GM06990 (cell line): ENCODE data around the gene BABAM2.

Source experiments
- DNase-seq: peaks from one replicate; pipeline ENCODE4 v3.0.0-alpha.2; 2011; ENCODE audit not compliant: insufficient read length; ENCODE audit errors: extremely low read depth
- H3K27me3 ChIP-seq: replicated peaks from 2 replicates; pipeline ENCODE4 v1.6.0; 2011; ENCODE audit warnings: low read length; ENCODE audit not compliant: control insufficient read depth, insufficient read depth
- H3K36me3 ChIP-seq: 2 replicates; pipeline ENCODE4 v1.5.1; 2011; ENCODE audit warnings: low read length; ENCODE audit not compliant: control insufficient read depth, insufficient read depth
- H3K4me3 ChIP-seq: replicated peaks from 2 replicates; pipeline ENCODE4 v1.5.1; 2011; ENCODE audit warnings: low read depth, mild to moderate bottlenecking, control low read depth, low read length
- TF ChIP-seq, protein P1 (sequence below): IDR thresholded peaks from 2 replicates; pipeline ENCODE4 v1.5.1; 2011; ENCODE audit warnings: low read length, control low read depth, mild to moderate bottlenecking, inconsistent platforms; ENCODE audit not compliant: insufficient read depth, poor library complexity, severe bottlenecking

The BABAM2 gene

DNA sequence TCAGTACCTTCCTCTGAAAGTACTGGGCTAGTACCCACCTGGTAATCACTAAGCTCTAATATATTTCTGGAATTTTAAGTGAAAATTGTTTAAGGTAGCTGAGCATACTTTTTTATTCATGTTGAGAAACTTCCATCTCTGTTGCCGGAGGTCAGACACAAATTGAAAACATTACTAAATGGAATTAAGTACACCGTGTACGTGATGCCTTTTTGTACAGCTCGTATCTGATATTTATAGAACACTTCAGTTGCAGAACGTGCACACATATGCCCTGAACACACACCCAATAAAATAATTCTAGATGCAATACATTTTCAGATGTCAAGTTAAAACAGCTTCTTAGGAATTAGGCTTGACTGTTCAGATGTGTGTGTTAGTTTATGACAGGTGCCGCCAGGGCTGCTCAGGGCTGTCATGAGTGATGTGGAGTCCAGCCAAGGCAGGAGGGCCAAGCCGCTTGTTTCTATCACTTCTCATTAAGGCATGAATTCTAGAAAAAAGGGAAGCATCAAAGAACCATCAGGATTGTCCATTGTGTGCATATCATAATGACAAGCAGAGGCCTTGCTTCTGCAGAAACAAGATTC, 421.2 kb downstream of the BABAM2 start:
- H3K27me3 ChIP-seq = no peaks in the 10 kb centered on the region
- DNase-seq = no peak
- no peak overlapping the region for H3K4me3 ChIP-seq
- no peaks in the 10 kb centered on the region for H3K36me3 ChIP-seq
- TF ChIP-seq, protein P1, sequence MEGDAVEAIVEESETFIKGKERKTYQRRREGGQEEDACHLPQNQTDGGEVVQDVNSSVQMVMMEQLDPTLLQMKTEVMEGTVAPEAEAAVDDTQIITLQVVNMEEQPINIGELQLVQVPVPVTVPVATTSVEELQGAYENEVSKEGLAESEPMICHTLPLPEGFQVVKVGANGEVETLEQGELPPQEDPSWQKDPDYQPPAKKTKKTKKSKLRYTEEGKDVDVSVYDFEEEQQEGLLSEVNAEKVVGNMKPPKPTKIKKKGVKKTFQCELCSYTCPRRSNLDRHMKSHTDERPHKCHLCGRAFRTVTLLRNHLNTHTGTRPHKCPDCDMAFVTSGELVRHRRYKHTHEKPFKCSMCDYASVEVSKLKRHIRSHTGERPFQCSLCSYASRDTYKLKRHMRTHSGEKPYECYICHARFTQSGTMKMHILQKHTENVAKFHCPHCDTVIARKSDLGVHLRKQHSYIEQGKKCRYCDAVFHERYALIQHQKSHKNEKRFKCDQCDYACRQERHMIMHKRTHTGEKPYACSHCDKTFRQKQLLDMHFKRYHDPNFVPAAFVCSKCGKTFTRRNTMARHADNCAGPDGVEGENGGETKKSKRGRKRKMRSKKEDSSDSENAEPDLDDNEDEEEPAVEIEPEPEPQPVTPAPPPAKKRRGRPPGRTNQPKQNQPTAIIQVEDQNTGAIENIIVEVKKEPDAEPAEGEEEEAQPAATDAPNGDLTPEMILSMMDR = no peak

DNA sequence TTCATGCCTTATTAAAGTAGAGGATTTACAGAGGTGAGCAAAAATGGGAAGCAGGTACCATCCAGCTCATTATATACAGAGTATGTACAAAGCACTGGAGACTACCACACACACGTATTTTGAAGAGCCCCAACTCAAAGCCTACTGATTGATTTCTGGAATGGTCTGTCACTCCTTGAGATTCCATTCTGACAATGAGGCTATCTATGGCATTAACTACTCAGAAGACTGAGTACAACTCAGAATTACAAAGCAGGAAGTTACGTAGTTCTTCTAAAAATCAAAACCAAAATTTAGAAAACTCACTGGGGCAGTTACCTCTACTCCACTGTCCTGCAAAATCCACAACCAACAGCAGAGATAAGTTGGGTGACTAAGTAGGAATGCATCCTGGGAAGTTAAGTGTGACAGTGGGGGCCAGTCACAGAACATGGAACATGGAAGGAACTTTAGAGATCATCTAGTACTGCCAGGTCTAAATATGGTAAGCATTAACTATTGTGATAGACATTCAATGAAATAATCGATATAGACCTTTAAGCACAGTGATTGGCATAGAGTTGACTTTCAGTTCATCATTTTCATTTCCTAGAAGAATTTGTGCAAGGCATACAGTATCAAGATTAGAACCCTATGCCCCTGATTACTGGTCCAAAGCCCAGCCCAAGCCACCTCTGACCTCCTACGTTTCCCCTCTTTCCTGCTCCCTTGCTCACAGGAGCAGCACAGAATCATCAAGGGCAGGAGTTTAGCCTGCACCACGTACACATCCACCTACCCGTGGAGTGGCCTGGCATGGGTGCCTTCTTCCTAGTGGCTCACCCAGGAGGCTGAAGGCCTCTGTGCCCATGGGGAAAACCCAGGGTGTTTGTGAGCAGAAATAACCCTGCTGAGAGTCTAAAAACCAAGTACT, 422.0 kb downstream of the BABAM2 start:
- Histone ChIP-seq H3K27me3 (no peaks in the 10 kb centered on the region), H3K4me3 (no peak overlapping the region), H3K36me3 (no peaks in the 10 kb centered on the region)
- TF ChIP-seq, protein P1 = no peak
- no peak for DNase-seq

DNA sequence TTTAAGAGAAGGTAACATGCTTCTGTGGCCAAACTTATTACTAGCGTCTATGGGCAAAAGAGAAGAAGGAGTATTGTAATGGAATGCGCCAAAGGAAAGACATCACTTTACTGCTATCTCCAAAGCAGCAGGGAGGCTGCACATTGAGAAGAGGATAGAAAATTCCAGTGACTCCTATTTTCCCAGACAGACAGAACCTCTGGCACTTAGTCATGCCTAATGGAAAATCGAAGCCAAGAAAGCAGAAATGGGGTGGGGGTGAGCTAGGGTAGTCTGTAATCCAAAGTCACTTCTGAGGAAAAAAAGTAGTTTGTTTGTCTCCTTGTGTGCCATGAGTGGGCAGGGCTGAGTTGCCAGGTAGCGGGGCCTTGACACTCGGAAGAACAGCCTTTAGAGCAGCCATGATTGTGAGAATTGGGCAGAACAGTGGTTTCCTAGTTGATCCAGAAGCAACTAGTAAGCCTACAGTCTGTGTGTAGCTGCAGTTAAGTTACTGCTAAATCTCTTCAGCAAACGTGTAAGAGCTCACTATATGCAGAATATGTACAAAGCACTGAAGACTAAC, 422.8 kb downstream of the BABAM2 start:
- Histone ChIP-seq H3K4me3 (no peak overlapping the region), H3K36me3 (no peaks in the 10 kb centered on the region), H3K27me3 (no peaks in the 10 kb centered on the region)
- TF ChIP-seq, protein P1 = no peak
- DNase-seq = no peak

DNA sequence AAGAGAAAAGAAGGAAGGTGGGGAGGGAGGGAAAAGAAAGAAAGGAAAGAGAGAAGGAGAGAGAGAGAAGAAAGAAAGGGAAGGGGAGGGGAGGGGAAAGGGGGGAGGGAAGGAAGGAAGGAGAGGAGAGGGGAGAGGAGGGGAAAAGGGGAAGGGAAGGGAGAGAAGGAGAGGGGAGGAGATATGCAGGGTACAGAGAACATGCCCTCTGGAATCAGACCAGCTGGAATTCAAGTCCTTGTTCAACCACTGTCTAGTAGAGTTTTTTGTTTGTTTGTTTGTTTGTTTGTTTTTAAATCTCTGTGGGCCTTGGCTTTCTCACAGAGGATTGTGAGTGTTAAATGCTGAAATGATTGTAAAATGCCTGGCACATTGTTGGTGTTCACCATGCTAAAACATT, 424.4 kb downstream of the BABAM2 start:
- no peaks in the 10 kb centered on the region for H3K36me3 ChIP-seq
- no peak overlapping the region for H3K4me3 ChIP-seq

DNA sequence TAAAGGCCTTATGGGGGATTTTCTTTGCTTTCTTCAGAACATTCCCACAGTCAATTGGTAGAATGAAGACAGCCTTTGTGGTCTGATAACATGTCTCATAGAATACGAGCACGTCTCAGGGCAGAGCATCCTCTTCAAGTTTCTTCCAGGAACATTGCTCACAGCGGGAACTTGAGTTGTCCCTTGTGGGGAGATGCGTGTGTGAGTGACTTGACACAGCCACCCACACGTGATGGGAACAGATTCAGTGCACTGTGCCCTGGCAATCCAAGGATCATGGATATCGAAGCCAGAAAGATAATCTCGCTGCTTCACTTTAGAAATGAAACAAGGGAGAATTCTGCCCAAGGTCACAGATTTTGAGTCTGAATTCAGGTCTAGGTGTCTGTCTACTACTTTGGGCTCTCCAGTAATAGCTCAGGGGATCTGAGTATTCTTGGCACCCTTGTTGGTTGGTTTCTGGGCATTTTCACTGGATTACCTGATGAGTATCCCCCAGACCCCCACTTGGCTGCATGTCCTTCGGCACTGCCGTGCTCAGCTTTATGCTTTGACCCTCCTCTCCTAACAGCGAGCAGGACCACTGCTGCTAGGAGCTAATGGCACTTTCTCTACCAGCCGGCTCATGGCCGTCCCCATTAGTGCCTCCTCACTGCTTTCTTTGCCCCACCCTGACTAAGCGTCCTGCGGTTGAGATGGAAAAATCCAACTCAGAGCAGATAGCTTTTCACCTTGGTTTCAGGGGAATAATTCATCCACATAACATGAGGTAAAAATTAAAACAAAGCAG, 426.2 kb downstream of the BABAM2 start:
- no peak overlapping the region for H3K4me3 ChIP-seq
- H3K36me3 ChIP-seq = no peaks in the 10 kb centered on the region
- no peak for DNase-seq
- H3K27me3 ChIP-seq = no peaks in the 10 kb centered on the region
- TF ChIP-seq, protein P1 = no peak

More for the DNA sequence above, 424.4 kb downstream of the BABAM2 start:
- H3K27me3 ChIP-seq = no peaks in the 10 kb centered on the region
- TF ChIP-seq, protein P1 = no peak
- no peak for DNase-seq
